Thoracic aorta (tissue), 2 donors: Measurements from ENCODE around the gene HBZ. TPM values are rescaled to one million over a fixed set of nuclear protein-coding genes. Genes with fewer than 3 reads are reported as not detected.

Experiments used
- ATAC-seq: fragments of 150-250 bp; one replicate; pipeline ENCODE4 v1.8.0; 2017; ENCODE audit warnings: low read depth; ENCODE audit not compliant: insufficient number of reproducible peaks, low FRiP score
- DNase-seq: peaks from one replicate; pipeline ENCODE4 v3.0.0-alpha.2; 2020; ENCODE audit warnings: low spot score
- H3K27ac ChIP-seq, 2 donors: fragments of 200-600 bp; sonication (generic); 1 replicate in 1 of 2; 2 replicates in 1 of 2; pipeline ENCODE4 v1.5.1; 2016; ENCODE audit warnings: mild to moderate bottlenecking in 2 of 2, moderate library complexity in 2 of 2
- H3K27me3 ChIP-seq: fragments of 200-600 bp; sonication (generic); replicated peaks from 2 replicates; pipeline ENCODE4 v1.6.0; 2016; ENCODE audit warnings: mild to moderate bottlenecking; ENCODE audit not compliant: insufficient read depth
- H3K36me3 ChIP-seq: fragments of 200-600 bp; sonication (generic); one replicate; pipeline ENCODE4 v1.5.1; 2016
- H3K4me1 ChIP-seq, 2 donors: fragments of 200-600 bp; sonication (generic); 1 replicate in 1 of 2; 2 replicates in 1 of 2; pipeline versions ENCODE4 v1.5.1 to v1.6.0; 2016; ENCODE audit warnings: low read depth in 2 of 2, mild to moderate bottlenecking in 1 of 2; ENCODE audit not compliant: control insufficient read depth in 1 of 2
- H3K4me3 ChIP-seq: fragments of 200-600 bp; sonication (generic); 2 replicates; pipeline ENCODE4 v1.5.1; 2016; ENCODE audit warnings: mild to moderate bottlenecking
- H3K9me3 ChIP-seq: fragments of 200-600 bp; sonication (generic); 2 replicates; pipeline ENCODE4 v1.5.1; 2016
- total RNA-seq, 2 donors: library from RNA; depleted of rRNA; stranded (reverse); fragments of >200 nt; gene quantifications; one replicate each; pipeline versions ENCODE4 v1.1.0 to v1.2.3, GENCODE V29; 2016
- TF ChIP-seq, protein P1 (sequence below): fragments of 200-600 bp; sonication (generic); IDR thresholded peaks from one replicate; pipeline ENCODE4 v1.5.1; 2019; ENCODE audit warnings: antibody characterized with exemption

Gene HBZ
- total RNA-seq, 2 donors from 2014 or later, result not detected

GRCh38 chr16:188674-189073, 36.2 kb downstream of the HBZ start:
- Histone ChIP-seq H3K4me1 (no peaks in the 10 kb centered on the region), H3K27ac (no peak overlapping the region), H3K9me3 (no peaks in the 10 kb centered on the region), H3K27me3 (no peaks in the 10 kb centered on the region), H3K4me3 (no peak overlapping the region), H3K36me3 (peaks cover 59% of the 10 kb centered on the region)
- TF ChIP-seq, protein P1, sequence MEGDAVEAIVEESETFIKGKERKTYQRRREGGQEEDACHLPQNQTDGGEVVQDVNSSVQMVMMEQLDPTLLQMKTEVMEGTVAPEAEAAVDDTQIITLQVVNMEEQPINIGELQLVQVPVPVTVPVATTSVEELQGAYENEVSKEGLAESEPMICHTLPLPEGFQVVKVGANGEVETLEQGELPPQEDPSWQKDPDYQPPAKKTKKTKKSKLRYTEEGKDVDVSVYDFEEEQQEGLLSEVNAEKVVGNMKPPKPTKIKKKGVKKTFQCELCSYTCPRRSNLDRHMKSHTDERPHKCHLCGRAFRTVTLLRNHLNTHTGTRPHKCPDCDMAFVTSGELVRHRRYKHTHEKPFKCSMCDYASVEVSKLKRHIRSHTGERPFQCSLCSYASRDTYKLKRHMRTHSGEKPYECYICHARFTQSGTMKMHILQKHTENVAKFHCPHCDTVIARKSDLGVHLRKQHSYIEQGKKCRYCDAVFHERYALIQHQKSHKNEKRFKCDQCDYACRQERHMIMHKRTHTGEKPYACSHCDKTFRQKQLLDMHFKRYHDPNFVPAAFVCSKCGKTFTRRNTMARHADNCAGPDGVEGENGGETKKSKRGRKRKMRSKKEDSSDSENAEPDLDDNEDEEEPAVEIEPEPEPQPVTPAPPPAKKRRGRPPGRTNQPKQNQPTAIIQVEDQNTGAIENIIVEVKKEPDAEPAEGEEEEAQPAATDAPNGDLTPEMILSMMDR, result no peak
- no peak for DNase-seq
- no peak for ATAC-seq

DNA sequence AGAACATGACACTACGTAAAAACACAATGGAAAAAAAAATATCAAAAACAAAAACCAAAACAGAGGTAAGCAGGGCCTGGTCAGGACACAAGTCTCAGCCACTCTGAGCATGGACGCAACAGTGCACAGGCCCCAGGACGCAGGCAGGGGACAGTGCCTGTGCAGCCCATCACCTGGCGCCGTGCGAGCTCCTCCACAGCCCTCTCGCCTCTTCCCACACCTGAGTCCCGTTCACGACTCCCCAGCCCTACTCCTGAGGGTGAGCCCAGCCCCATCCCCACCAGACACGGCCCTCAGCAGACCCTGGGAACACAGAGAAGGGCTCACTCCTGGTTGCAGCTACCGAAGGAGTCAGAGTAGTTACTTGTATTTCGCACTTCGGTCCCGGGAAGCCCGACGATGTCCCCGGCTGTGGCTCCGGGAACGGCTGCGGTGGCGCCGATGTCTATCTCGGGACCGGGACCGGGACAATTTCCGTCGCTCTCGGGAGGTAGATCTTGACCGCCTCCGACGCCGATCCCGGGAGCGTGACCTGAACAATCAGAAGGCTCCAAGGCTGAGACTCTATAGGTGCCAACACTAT, 37.3 kb downstream of the HBZ start:
- H3K27me3 ChIP-seq, result no peaks in the 10 kb centered on the region
- no peaks in the 10 kb centered on the region for H3K9me3 ChIP-seq
- DNase-seq, result no peak
- no peaks in the 10 kb centered on the region for H3K4me1 ChIP-seq
- H3K27ac ChIP-seq, result no peak overlapping the region
- ATAC-seq, result no peak
- TF ChIP-seq, protein P1, result no peak
- peaks cover 69% of the 10 kb centered on the region for H3K36me3 ChIP-seq
- H3K4me3 ChIP-seq, result no peak overlapping the region

GRCh38 chr16:191831-192230, 39.4 kb downstream of the HBZ start:
- H3K4me3 ChIP-seq, result no peak overlapping the region
- no peaks in the 10 kb centered on the region for H3K9me3 ChIP-seq
- peaks cover 87% of the 10 kb centered on the region for H3K36me3 ChIP-seq
- H3K27ac ChIP-seq, result no peak overlapping the region
- H3K4me1 ChIP-seq, result no peaks in the 10 kb centered on the region
- TF ChIP-seq, protein P1, result no peak
- ATAC-seq (no peak), DNase-seq (no peak)
- H3K27me3 ChIP-seq, result no peaks in the 10 kb centered on the region

DNA sequence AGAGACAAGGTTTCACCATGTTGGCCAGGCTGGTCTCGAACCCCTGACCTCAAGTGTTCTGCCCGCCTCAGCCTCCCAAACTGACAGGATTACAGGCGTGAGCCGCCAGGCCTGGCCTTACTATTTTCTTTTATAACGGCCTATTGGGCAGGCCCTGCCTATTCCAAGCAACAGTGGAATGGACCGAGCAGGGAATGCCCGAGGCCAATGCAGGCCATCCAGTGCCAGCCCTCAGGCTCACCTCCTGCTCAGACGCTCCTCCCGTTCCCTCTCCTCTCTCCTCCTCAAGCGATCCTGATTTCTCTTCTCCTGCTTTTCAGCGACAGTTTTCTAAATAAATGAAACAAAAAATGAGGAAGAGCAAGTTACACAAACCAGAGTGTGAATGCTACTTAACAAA, 40.2 kb downstream of the HBZ start:
- no peaks in the 10 kb centered on the region for H3K27me3 ChIP-seq
- ATAC-seq (no peak), DNase-seq (no peak)
- peaks cover 90% of the 10 kb centered on the region for H3K36me3 ChIP-seq
- H3K4me3 ChIP-seq, result no peak overlapping the region
- TF ChIP-seq, protein P1, result no peak
- H3K27ac ChIP-seq, result no peak overlapping the region
- no peaks in the 10 kb centered on the region for H3K4me1 ChIP-seq
- no peaks in the 10 kb centered on the region for H3K9me3 ChIP-seq

- ATAC-seq (no peak), DNase-seq (no peak)
- H3K27me3 ChIP-seq, result no peaks in the 10 kb centered on the region
- no peak overlapping the region for H3K27ac ChIP-seq
- TF ChIP-seq, protein P1, result no peak
- no peaks in the 10 kb centered on the region for H3K9me3 ChIP-seq
- no peak overlapping the region for H3K4me3 ChIP-seq
- H3K4me1 ChIP-seq, result no peaks in the 10 kb centered on the region
- peaks cover 93% of the 10 kb centered on the region for H3K36me3 ChIP-seq
These were observed 41.0 kb downstream of the HBZ start for GRCh38 chr16:193441-193840.
